ENCODE data around the gene DCDC1. TPM values are rescaled to one million over a fixed set of nuclear protein-coding genes. Genes with fewer than 3 reads are reported as not detected.

Gene DCDC1
- total RNA-seq, 1 donor from 2014 or later, result 0.21 TPM

GRCh38 chr11:31254415-31254814, 115.1 kb downstream of the DCDC1 start:
- Histone ChIP-seq H3K27me3 (ENCODE audit: control insufficient read depth, insufficient read depth, low read length) (no peaks in the 10 kb centered on the region), H3K4me3 (ENCODE audit: low read depth, low read length) (no peak overlapping the region), H3K36me3 (ENCODE audit: control insufficient read depth, insufficient read depth, low read length) (no peaks in the 10 kb centered on the region)
- TF ChIP-seq CTCF (IDR thresholded peaks at IDR 0.05; ENCODE audit: insufficient read depth, low read length, poor library complexity, severe bottlenecking), result no peak
- no peak for DNase-seq (ENCODE audit: low read depth)

- DNase-seq (ENCODE audit: low read depth), result no peak
- no peak for TF ChIP-seq CTCF (IDR thresholded peaks at IDR 0.05; ENCODE audit: insufficient read depth, low read length, poor library complexity, severe bottlenecking)
- H3K36me3 ChIP-seq (ENCODE audit: control insufficient read depth, insufficient read depth, low read length), result no peaks in the 10 kb centered on the region
Measured at GRCh38 chr11:31248768-31249167, 120.8 kb downstream of the DCDC1 start.

GRCh38 chr11:31247321-31247720, 122.2 kb downstream of the DCDC1 start:
- no peaks in the 10 kb centered on the region for H3K36me3 ChIP-seq (ENCODE audit: control insufficient read depth, insufficient read depth, low read length)
- no peak overlapping the region for H3K4me3 ChIP-seq (ENCODE audit: low read depth, low read length)
- no peak for DNase-seq (ENCODE audit: low read depth)
- H3K27me3 ChIP-seq (ENCODE audit: control insufficient read depth, insufficient read depth, low read length), result no peaks in the 10 kb centered on the region
- TF ChIP-seq CTCF (IDR thresholded peaks at IDR 0.05; ENCODE audit: insufficient read depth, low read length, poor library complexity, severe bottlenecking), result no peak

More at GRCh38 chr11:31248768-31249167, 120.8 kb downstream of the DCDC1 start:
- Histone ChIP-seq H3K4me3 (ENCODE audit: low read depth, low read length) (no peak overlapping the region), H3K27me3 (ENCODE audit: control insufficient read depth, insufficient read depth, low read length) (no peaks in the 10 kb centered on the region)

GRCh38 chr11:31246451-31247165, 122.9 kb downstream of the DCDC1 start:
- TF ChIP-seq CTCF (IDR thresholded peaks at IDR 0.05; ENCODE audit: insufficient read depth, low read length, poor library complexity, severe bottlenecking), result no peak
- DNase-seq (ENCODE audit: low read depth), result no peak

GRCh38 chr11:31243706-31244105, 125.8 kb downstream of the DCDC1 start:
- DNase-seq (ENCODE audit: low read depth), result no peak
- Histone ChIP-seq H3K36me3 (ENCODE audit: control insufficient read depth, insufficient read depth, low read length) (no peaks in the 10 kb centered on the region), H3K27me3 (ENCODE audit: control insufficient read depth, insufficient read depth, low read length) (no peaks in the 10 kb centered on the region), H3K4me3 (ENCODE audit: low read depth, low read length) (no peak overlapping the region)
- no peak for TF ChIP-seq CTCF (IDR thresholded peaks at IDR 0.05; ENCODE audit: insufficient read depth, low read length, poor library complexity, severe bottlenecking)

More at GRCh38 chr11:31246451-31247165, 122.9 kb downstream of the DCDC1 start:
- no peaks in the 10 kb centered on the region for H3K36me3 ChIP-seq (ENCODE audit: control insufficient read depth, insufficient read depth, low read length)
- H3K4me3 ChIP-seq (ENCODE audit: low read depth, low read length), result no peak overlapping the region
- no peaks in the 10 kb centered on the region for H3K27me3 ChIP-seq (ENCODE audit: control insufficient read depth, insufficient read depth, low read length)
